GM12878 (cell line): ENCODE results near the gene YBX3. TPM values are rescaled to one million over a fixed set of nuclear protein-coding genes. Genes with fewer than 3 reads are reported as not detected.

Experiments
- ATAC-seq: fragments of 200-7000 bp; cut with Tn5 transposase; 3 replicates; pipeline ENCODE4 v1.9.1; 2020; ENCODE audit warnings: mild to moderate bottlenecking, moderate library complexity
- BruUV-seq: library from RNA; stranded (reverse); fragments of 400-500 nt; replicated peaks from 2 replicates; lab custom pipeline; 2021; lab: Mats Ljungman, UMichigan
- CTCF ChIA-PET: fragments of 300-600 bp; sonication (Branson Sonifier 250); formaldehyde crosslinking; extraction: SDS; loops from one replicate; lab custom pipeline; 2021; ENCODE audit warnings: inconsistent platforms; lab: Yijun Ruan, JAX
- POLR2A ChIA-PET: fragments of 350-600 bp; formaldehyde crosslinking; extraction: SDS; loops from one replicate; lab custom pipeline; 2021; ENCODE audit warnings: inconsistent platforms; lab: Charles Lee
- RAD21 ChIA-PET: fragments of 300-600 bp; sonication (Branson Sonifier 250); formaldehyde crosslinking; loops from one replicate; lab custom pipeline; 2023; ENCODE audit warnings: antibody characterized with exemption; ENCODE audit not compliant: unreplicated experiment; lab: Charles Lee
- SMC1A ChIA-PET: fragments of 300-600 bp; sonication (Branson Sonifier 250); formaldehyde crosslinking; loops from one replicate; lab custom pipeline; 2023; ENCODE audit not compliant: unreplicated experiment, uncharacterized antibody; lab: Charles Lee
- DNase-seq: peaks from one replicate; pipeline ENCODE4 v3.0.0-alpha.2; 2011; ENCODE audit warnings: low read depth, low spot score
- FAIRE-seq: peaks from 3 replicates; lab custom pipeline; 2011; peaks lifted over from hg19 to GRCh38; lab: Jason Lieb, UNC
- H2AFZ ChIP-seq: 2 replicates; pipeline ENCODE4 v1.6.0; 2011; ENCODE audit warnings: low read depth, low read length, control low read depth; ENCODE audit not compliant: control insufficient read depth
- H3K27ac ChIP-seq: 2 replicates; pipeline ENCODE4 v1.5.1; 2011; ENCODE audit warnings: control low read depth; ENCODE audit not compliant: control insufficient read depth, insufficient read depth
- H3K27me3 ChIP-seq, 2 experiments: replicated peaks in 1 of 2; 2 replicates each; pipeline versions ENCODE4 v1.6.0 to v1.6.1; 2011; ENCODE audit warnings: low read length in 1 of 2; ENCODE audit not compliant: control insufficient read depth in 2 of 2, insufficient read depth in 2 of 2
- H3K36me3 ChIP-seq, 2 experiments: 2 replicates each; pipeline ENCODE4 v1.5.1; 2011; ENCODE audit warnings: low read length in 1 of 2; ENCODE audit not compliant: control insufficient read depth in 2 of 2, insufficient read depth in 2 of 2
- H3K4me1 ChIP-seq: 2 replicates; pipeline ENCODE4 v1.6.1; 2011; ENCODE audit warnings: mild to moderate bottlenecking, low read length, moderate library complexity, mixed read lengths; ENCODE audit not compliant: control insufficient read depth, insufficient read depth
- H3K4me2 ChIP-seq: 2 replicates; pipeline ENCODE4 v1.6.0; 2011; ENCODE audit warnings: control low read depth; ENCODE audit not compliant: control insufficient read depth, insufficient read depth
- H3K4me3 ChIP-seq: fragments of 200-600 bp; sonication (generic); 2 replicates; pipeline ENCODE4 v1.5.1; 2016
- H3K79me2 ChIP-seq: 2 replicates; pipeline ENCODE4 v1.6.0; 2011; ENCODE audit warnings: low read length; ENCODE audit not compliant: control insufficient read depth, insufficient read depth
- H3K9ac ChIP-seq: 2 replicates; pipeline ENCODE4 v1.8.0; 2011; ENCODE audit warnings: low read length, control low read depth, mixed read lengths; ENCODE audit not compliant: control insufficient read depth, insufficient read depth
- H3K9me3 ChIP-seq: replicated peaks from 3 replicates; pipeline ENCODE4 v1.5.1; 2011; ENCODE audit warnings: mild to moderate bottlenecking, low read length; ENCODE audit not compliant: control insufficient read depth, insufficient read depth
- H4K20me1 ChIP-seq: 2 replicates; pipeline ENCODE4 v1.6.0; 2011; ENCODE audit not compliant: control insufficient read depth, insufficient read depth
- BACH1 ChIP-seq: fragments of 450-650 bp; IDR thresholded peaks from 2 replicates; pipeline ENCODE4 v1.6.1; 2017; ENCODE audit warnings: mild to moderate bottlenecking, borderline replicate concordance
- BCL11A ChIP-seq: IDR thresholded peaks from 2 replicates; pipeline ENCODE4 v1.6.1; 2011; ENCODE audit warnings: low read depth, low read length
- EGR1 ChIP-seq, 2 experiments: IDR thresholded peaks; 1 replicate in 1 of 2; 2 replicates in 1 of 2; pipeline ENCODE4 v1.6.1; 2011 to 2012; ENCODE audit warnings: low read depth in 2 of 2, low read length in 2 of 2, borderline replicate concordance in 1 of 2, mild to moderate bottlenecking in 1 of 2, moderate library complexity in 1 of 2
- EZH2 ChIP-seq: IDR thresholded peaks from 2 replicates; pipeline ENCODE4 v1.6.1; 2012; ENCODE audit warnings: low read depth, mild to moderate bottlenecking, control low read depth, inconsistent platforms, low read length, borderline replicate concordance; ENCODE audit not compliant: control insufficient read depth
- HCFC1 ChIP-seq: fragments of 150-350 bp; IDR thresholded peaks from 2 replicates; pipeline ENCODE4 v1.6.1; 2014; ENCODE audit warnings: low read length
- NRF1 ChIP-seq: conservative IDR thresholded peaks from 2 replicates; pipeline ENCODE4 v1.6.1; 2011; ENCODE audit warnings: mild to moderate bottlenecking, low read depth, low read length, improper control_type of control experiment
- POLR2AphosphoS5 ChIP-seq: IDR thresholded peaks from 2 replicates; pipeline ENCODE4 v1.6.1; 2011; ENCODE audit warnings: mild to moderate bottlenecking, low read length, inconsistent platforms
- RB1 ChIP-seq: fragments of 450-650 bp; formaldehyde crosslinking; IDR thresholded peaks from 2 replicates; pipeline ENCODE4 v1.6.1; 2017; ENCODE audit warnings: mild to moderate bottlenecking, borderline replicate concordance
- RUNX3 ChIP-seq: IDR thresholded peaks from 2 replicates; pipeline ENCODE4 v1.6.1; 2012; ENCODE audit warnings: low read length, inconsistent platforms
- SIN3A ChIP-seq: IDR thresholded peaks from 2 replicates; pipeline ENCODE4 v1.6.1; 2012; ENCODE audit warnings: low read depth, low read length, improper control_type of control experiment
- WGBS: methylation state at CpG from one replicate; pipeline ENCODE4 v1.1.6; 2016; ENCODE audit warnings: low lambda C conversion rate; ENCODE audit not compliant: insufficient replicate concordance, insufficient coverage; ENCODE audit errors: missing lambda C conversion rate; 5-methylcytosine and 5-hydroxymethylcytosine counted together
- in situ Hi-C: fragments of 300-500 bp; cut with MboI; formaldehyde crosslinking; loops from 9 replicates; pipeline ENCODE4 v1.14.3; 2018; ENCODE audit warnings: mixed read lengths
- intact Hi-C: fragments of 100-400 bp; cut with micrococcal nuclease; formaldehyde crosslinking; loops from one replicate; pipeline ENCODE4 v1.14.2; 2022; ENCODE audit not compliant: unreplicated experiment
- polyA plus RNA-seq, 11 experiments: library from polyadenylated mRNA; depleted of rRNA in 4 of 11; unstranded in 6 of 11; stranded (reverse) in 5 of 11; fragments of >200 nt; fragmentation: Nextera tagmentation in 4 of 11; fragmentation: Illumina TruSeq in 1 of 11; extraction: Ambion mirVana in 4 of 11; extraction: Trizol in 1 of 11; gene quantifications; 1 replicate in 1 of 11; 2 replicates in 10 of 11; pipeline versions ENCODE4 v1.2.1 to v1.2.3, GENCODE V29; 2011 to 2016; ENCODE audit warnings: inconsistent platforms in 2 of 11, missing spikeins in 2 of 11, low read depth in 1 of 11
- total RNA-seq, 4 experiments: library from RNA; depleted of rRNA in 3 of 4; stranded (reverse); fragments of >200 nt in 3 of 4; fragmentation: Illumina TruSeq in 1 of 4; extraction: Trizol in 1 of 4; gene quantifications; 2 replicates each; pipeline versions ENCODE4 v1.2.1 to v1.2.3, GENCODE V29; 2013 to 2021
- TF ChIP-seq, protein P1 (sequence below): fragments of 450-650 bp; IDR thresholded peaks from 2 replicates; pipeline ENCODE4 v1.6.1; 2017; ENCODE audit warnings: borderline replicate concordance
- TF ChIP-seq, protein P2 (sequence below): fragments of 450-650 bp; IDR thresholded peaks from 2 replicates; pipeline ENCODE4 v1.6.1; 2017; ENCODE audit warnings: mild to moderate bottlenecking, moderate library complexity
- TF ChIP-seq, protein P3 (sequence below): IDR thresholded peaks from 2 replicates; pipeline ENCODE4 v1.6.1; 2012; ENCODE audit warnings: improper control_type of control experiment, low read depth, low read length; ENCODE audit not compliant: insufficient replicate concordance

Gene YBX3
- total and polyA plus RNA-seq, 10 of the 15 experiments (the other 5 are each of a cell fraction or from before 2014, with no cell fraction given) = 25.9 to 221 (median 111) TPM

DNA sequence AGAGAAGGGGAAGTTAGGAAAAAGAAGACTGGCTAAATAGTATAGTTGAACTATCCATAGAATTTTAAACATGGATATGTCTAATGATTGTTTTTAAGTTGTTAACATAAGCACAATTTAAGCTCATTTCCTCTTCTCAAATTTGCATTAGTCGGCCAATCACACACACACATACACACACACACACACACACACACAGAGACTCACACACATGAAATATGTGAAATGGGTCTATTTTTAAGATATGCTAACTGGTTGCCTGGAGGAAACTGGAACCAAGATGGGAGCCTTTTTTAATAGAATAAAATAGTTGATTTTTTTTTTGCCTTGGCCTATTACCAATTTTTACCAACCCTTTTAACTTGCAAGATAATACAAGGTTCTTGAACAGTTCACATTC, 25.3 kb downstream of the YBX3 start (continued):
- TF ChIP-seq SIN3A (no peak), EGR1 (IDR thresholded peaks at IDR 0.05; ENCODE audit: borderline replicate concordance in 1 of 2, low read depth in 2 of 2, low read length in 2 of 2) (no peak)
- TF ChIP-seq, protein P1, sequence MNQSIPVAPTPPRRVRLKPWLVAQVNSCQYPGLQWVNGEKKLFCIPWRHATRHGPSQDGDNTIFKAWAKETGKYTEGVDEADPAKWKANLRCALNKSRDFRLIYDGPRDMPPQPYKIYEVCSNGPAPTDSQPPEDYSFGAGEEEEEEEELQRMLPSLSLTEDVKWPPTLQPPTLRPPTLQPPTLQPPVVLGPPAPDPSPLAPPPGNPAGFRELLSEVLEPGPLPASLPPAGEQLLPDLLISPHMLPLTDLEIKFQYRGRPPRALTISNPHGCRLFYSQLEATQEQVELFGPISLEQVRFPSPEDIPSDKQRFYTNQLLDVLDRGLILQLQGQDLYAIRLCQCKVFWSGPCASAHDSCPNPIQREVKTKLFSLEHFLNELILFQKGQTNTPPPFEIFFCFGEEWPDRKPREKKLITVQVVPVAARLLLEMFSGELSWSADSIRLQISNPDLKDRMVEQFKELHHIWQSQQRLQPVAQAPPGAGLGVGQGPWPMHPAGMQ = no peak

DNA sequence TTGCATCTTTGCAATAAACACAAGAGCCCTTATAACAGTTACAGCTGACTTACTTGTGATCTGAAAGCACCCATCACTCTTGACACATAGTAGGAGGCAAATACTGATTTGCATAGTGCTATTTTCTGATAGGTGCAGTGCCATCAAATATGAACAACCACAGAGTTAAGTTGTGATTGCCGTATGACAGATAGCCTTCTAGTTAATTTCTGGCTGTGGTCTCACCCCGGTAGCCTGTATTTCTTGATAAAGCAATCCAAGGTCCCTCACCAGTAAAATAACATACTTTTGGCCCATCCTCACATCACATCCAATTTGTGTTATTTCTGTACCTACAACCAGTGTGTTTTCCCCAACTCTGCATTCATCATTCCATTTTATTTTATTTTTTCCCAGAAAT, 26.0 kb downstream of the YBX3 start:
- in situ Hi-C loops (no loop called here), intact Hi-C loops (no loop called here)
- Histone ChIP-seq H3K4me2 (no peak overlapping the region), H3K9me3 (no peaks in the 10 kb centered on the region), H3K36me3 (peaks cover 2 to 27% of the 10 kb centered on the region in 2 experiments; a peak in 3 of 4 replicates), H3K27me3 (no peaks in the 10 kb centered on the region), H3K27ac (no peak overlapping the region), H3K4me3 (no peak overlapping the region), H3K4me1 (peaks cover 9% of the 10 kb centered on the region; the same call in 1 of the 2 replicates), H2AFZ (no peak overlapping the region), H3K9ac (no peak overlapping the region), H4K20me1 (no peaks in the 10 kb centered on the region), H3K79me2 (no peaks in the 10 kb centered on the region)
- ATAC-seq (no peak; the same call in 2 of the 3 replicates), DNase-seq (no peak), FAIRE-seq (no peak)
- no TSS peak for BruUV-seq
- SMC1A ChIA-PET = interaction anchor here (0.8 to 1.4 kb wide), 5 partner anchors 12 to 938 kb away, joined by 3 to 6 read pairs (median 3); no protein-coding TSS in a partner anchor
- 50% methylated on average over 2 of the region's 2 CpGs for WGBS
- RAD21 ChIA-PET = no interaction called here
- POLR2A ChIA-PET = no interaction called here
- CTCF ChIA-PET = interaction anchor here (0.8 kb wide), 1 partner anchor 53 kb away, joined by 4 read pairs; no protein-coding TSS in a partner anchor
- no peak for TF ChIP-seq POLR2AphosphoS5
- no peak for TF ChIP-seq HCFC1
- no peak for TF ChIP-seq RB1
- TF ChIP-seq RUNX3 = no peak
- TF ChIP-seq BACH1 = no peak
- TF ChIP-seq EZH2 = no peak
- TF ChIP-seq NRF1 = no peak
- TF ChIP-seq, protein P2, sequence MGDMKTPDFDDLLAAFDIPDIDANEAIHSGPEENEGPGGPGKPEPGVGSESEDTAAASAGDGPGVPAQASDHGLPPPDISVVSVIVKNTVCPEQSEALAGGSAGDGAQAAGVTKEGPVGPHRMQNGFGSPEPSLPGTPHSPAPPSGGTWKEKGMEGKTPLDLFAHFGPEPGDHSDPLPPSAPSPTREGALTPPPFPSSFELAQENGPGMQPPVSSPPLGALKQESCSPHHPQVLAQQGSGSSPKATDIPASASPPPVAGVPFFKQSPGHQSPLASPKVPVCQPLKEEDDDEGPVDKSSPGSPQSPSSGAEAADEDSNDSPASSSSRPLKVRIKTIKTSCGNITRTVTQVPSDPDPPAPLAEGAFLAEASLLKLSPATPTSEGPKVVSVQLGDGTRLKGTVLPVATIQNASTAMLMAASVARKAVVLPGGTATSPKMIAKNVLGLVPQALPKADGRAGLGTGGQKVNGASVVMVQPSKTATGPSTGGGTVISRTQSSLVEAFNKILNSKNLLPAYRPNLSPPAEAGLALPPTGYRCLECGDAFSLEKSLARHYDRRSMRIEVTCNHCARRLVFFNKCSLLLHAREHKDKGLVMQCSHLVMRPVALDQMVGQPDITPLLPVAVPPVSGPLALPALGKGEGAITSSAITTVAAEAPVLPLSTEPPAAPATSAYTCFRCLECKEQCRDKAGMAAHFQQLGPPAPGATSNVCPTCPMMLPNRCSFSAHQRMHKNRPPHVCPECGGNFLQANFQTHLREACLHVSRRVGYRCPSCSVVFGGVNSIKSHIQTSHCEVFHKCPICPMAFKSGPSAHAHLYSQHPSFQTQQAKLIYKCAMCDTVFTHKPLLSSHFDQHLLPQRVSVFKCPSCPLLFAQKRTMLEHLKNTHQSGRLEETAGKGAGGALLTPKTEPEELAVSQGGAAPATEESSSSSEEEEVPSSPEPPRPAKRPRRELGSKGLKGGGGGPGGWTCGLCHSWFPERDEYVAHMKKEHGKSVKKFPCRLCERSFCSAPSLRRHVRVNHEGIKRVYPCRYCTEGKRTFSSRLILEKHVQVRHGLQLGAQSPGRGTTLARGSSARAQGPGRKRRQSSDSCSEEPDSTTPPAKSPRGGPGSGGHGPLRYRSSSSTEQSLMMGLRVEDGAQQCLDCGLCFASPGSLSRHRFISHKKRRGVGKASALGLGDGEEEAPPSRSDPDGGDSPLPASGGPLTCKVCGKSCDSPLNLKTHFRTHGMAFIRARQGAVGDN = no peak
- TF ChIP-seq, protein P3, sequence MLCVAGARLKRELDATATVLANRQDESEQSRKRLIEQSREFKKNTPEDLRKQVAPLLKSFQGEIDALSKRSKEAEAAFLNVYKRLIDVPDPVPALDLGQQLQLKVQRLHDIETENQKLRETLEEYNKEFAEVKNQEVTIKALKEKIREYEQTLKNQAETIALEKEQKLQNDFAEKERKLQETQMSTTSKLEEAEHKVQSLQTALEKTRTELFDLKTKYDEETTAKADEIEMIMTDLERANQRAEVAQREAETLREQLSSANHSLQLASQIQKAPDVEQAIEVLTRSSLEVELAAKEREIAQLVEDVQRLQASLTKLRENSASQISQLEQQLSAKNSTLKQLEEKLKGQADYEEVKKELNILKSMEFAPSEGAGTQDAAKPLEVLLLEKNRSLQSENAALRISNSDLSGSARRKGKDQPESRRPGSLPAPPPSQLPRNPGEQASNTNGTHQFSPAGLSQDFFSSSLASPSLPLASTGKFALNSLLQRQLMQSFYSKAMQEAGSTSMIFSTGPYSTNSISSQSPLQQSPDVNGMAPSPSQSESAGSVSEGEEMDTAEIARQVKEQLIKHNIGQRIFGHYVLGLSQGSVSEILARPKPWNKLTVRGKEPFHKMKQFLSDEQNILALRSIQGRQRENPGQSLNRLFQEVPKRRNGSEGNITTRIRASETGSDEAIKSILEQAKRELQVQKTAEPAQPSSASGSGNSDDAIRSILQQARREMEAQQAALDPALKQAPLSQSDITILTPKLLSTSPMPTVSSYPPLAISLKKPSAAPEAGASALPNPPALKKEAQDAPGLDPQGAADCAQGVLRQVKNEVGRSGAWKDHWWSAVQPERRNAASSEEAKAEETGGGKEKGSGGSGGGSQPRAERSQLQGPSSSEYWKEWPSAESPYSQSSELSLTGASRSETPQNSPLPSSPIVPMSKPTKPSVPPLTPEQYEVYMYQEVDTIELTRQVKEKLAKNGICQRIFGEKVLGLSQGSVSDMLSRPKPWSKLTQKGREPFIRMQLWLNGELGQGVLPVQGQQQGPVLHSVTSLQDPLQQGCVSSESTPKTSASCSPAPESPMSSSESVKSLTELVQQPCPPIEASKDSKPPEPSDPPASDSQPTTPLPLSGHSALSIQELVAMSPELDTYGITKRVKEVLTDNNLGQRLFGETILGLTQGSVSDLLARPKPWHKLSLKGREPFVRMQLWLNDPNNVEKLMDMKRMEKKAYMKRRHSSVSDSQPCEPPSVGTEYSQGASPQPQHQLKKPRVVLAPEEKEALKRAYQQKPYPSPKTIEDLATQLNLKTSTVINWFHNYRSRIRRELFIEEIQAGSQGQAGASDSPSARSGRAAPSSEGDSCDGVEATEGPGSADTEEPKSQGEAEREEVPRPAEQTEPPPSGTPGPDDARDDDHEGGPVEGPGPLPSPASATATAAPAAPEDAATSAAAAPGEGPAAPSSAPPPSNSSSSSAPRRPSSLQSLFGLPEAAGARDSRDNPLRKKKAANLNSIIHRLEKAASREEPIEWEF = no peak
- no peak for TF ChIP-seq BCL11A
